Upper lobe of left lung (tissue), 6 donors: ENCODE data around the gene CXCL14. TPM values are rescaled to one million over a fixed set of nuclear protein-coding genes. Genes with fewer than 3 reads are reported as not detected.
A peak's percentile ranks its signal among the peaks of the same experiment; 100 is the strongest.

Experiments
- ATAC-seq, 2 donors: fragments of 200-7000 bp; cut with Tn5 transposase; one replicate each; pipeline ENCODE4 v1.9.1; 2022; ENCODE audit warnings: mild to moderate bottlenecking in 2 of 2, moderate library complexity in 2 of 2; ENCODE audit not compliant: low FRiP score in 2 of 2
- DNase-seq, 2 donors: peaks; one replicate each; pipeline ENCODE4 v3.0.0-alpha.2; 2019 to 2020
- H3K27ac ChIP-seq, 4 donors: fragments of 200-600 bp; sonication (generic); one replicate each; pipeline ENCODE4 v1.5.1; 2016 to 2019
- H3K27me3 ChIP-seq, 4 donors: fragments of 200-600 bp; sonication (generic); one replicate each; pipeline ENCODE4 v1.5.1; 2017 to 2019
- H3K36me3 ChIP-seq, 4 donors: fragments of 200-600 bp; sonication (generic); one replicate each; pipeline ENCODE4 v1.5.1; 2016 to 2019
- H3K4me1 ChIP-seq, 4 donors: fragments of 200-600 bp; sonication (generic); one replicate each; pipeline ENCODE4 v1.5.1; 2018 to 2019
- H3K4me3 ChIP-seq, 4 donors: fragments of 200-600 bp; sonication (generic); one replicate each; pipeline ENCODE4 v1.5.1; 2017 to 2019; ENCODE audit warnings: mild to moderate bottlenecking in 2 of 4, moderate library complexity in 1 of 4
- H3K9me3 ChIP-seq, 4 donors: fragments of 200-600 bp; sonication (generic); one replicate each; pipeline ENCODE4 v1.5.1; 2018 to 2019
- EP300 ChIP-seq, 4 donors: sonication (generic); formaldehyde crosslinking; IDR thresholded peaks; one replicate each; pipeline ENCODE4 v1.5.1; 2017; ENCODE audit warnings: antibody characterized with exemption in 4 of 4, control low read depth in 2 of 4
- POLR2A ChIP-seq, 4 donors: fragments of 450-650 bp; IDR thresholded peaks; one replicate each; pipeline ENCODE4 v1.5.1; 2016 to 2017; ENCODE audit warnings: antibody characterized with exemption in 4 of 4, mild to moderate bottlenecking in 2 of 4
- POLR2AphosphoS5 ChIP-seq, 2 donors: sonication (generic); formaldehyde crosslinking; IDR thresholded peaks; one replicate each; pipeline ENCODE4 v1.5.1; 2017; ENCODE audit warnings: antibody characterized with exemption in 2 of 2
- WGBS, 2 donors: methylation state at CpG; one replicate each; pipeline ENCODE4 v1.1.5; 2017 to 2018; 5-methylcytosine and 5-hydroxymethylcytosine counted together
- total RNA-seq, 6 donors: library from RNA; depleted of rRNA in 4 of 6; stranded (reverse); fragments of >200 nt in 4 of 6; gene quantifications; one replicate each; pipeline versions ENCODE4 v1.1.0 to v1.2.1, GENCODE V29; 2016 to 2021
- TF ChIP-seq, protein P1 (sequence below), 6 experiments: fragments of 450-650 bp in 4 of 6; fragments of 200-600 bp in 2 of 6; sonication (generic) in 2 of 6; IDR thresholded peaks; one replicate each; pipeline ENCODE4 v1.5.1; 2016 to 2019; ENCODE audit warnings: antibody characterized with exemption in 6 of 6
- donor health status: DM: no; HTN: no; CAD: no; lungs with moderate emphysema.
- donor health status: DM: no; HTN: yes; CAD: no; lungs with severe emphysema.

Gene CXCL14
- total RNA-seq, 6 donors from 2014 or later = 0.15 to 5.5 (median 2.4) TPM; not detected in 2

DNA sequence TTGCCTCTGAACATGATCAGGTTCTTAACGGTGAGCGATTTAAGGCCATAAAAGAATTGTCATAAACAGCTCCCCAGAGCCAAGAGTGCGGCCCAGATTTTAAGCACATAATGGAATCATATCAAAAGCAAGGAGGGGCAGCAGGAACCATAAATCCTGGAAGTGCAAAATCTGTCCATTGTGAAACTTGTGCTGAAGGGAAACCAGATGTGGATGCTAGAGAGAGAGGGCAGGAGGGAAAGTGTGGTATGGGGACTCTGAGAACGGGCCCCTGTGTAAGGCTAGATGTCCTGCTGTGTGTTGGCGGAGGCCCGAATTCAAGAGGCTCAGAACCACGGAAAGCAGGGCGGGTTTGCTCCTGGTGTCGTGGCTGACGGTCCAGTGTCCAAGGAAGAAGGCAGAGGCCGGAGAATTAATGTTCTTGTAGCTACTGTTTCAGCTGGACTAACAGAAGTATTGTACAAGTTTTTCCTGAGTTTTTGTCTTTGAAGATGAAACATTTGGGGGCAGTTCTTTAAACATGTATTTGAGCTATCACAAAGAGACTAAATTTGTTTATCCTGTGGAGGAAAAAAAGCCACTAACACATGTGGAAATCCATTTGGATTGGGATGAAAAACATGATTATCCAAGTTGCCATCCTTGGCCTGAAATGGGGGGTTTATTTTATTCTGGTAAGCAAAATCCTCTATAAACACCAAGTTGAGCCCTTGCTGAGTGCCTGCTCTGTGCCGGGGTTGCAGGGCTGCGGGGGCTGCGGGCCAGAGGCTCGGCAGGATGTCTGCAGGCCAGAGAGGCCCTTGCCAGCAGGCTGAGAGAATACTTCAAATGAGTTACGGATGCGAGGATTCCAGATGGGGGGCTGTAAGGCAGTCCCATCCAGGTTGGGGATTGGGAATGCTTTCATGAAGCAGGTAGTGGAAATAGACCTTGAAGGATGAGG is 9.2 kb upstream of the CXCL14 start:
- Histone ChIP-seq H3K36me3 (no peaks in the 10 kb centered on the region), H3K4me1 (no peaks in the 10 kb centered on the region), H3K4me3 (no peak overlapping the region), H3K27ac (no peak overlapping the region), H3K27me3 (no peaks in the 10 kb centered on the region), H3K9me3 (no peaks in the 10 kb centered on the region)
- TF ChIP-seq EP300 (IDR thresholded peaks at IDR 0.05) (no peak), POLR2A (IDR thresholded peaks at IDR 0.05) (no peak), POLR2AphosphoS5 (IDR thresholded peaks at IDR 0.05) (no peak)
- TF ChIP-seq, protein P1, sequence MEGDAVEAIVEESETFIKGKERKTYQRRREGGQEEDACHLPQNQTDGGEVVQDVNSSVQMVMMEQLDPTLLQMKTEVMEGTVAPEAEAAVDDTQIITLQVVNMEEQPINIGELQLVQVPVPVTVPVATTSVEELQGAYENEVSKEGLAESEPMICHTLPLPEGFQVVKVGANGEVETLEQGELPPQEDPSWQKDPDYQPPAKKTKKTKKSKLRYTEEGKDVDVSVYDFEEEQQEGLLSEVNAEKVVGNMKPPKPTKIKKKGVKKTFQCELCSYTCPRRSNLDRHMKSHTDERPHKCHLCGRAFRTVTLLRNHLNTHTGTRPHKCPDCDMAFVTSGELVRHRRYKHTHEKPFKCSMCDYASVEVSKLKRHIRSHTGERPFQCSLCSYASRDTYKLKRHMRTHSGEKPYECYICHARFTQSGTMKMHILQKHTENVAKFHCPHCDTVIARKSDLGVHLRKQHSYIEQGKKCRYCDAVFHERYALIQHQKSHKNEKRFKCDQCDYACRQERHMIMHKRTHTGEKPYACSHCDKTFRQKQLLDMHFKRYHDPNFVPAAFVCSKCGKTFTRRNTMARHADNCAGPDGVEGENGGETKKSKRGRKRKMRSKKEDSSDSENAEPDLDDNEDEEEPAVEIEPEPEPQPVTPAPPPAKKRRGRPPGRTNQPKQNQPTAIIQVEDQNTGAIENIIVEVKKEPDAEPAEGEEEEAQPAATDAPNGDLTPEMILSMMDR (IDR thresholded peaks at IDR 0.05) = no peak
- no peak for ATAC-seq
- peak in 1 of 2 donors; percentile 52 for DNase-seq
- 70 to 71% methylated on average over 17 of the region's 17 CpGs for WGBS, 2 donors

GRCh38 chr5:135584918-135585317 is 6.1 kb upstream of the CXCL14 start:
- Histone ChIP-seq H3K4me1 (no peaks in the 10 kb centered on the region), H3K27ac (no peak overlapping the region), H3K27me3 (no peaks in the 10 kb centered on the region), H3K9me3 (no peaks in the 10 kb centered on the region), H3K4me3 (no peak overlapping the region), H3K36me3 (no peaks in the 10 kb centered on the region)
- 81 to 90% methylated on average over 6 of the region's 6 CpGs for WGBS, 2 donors
- TF ChIP-seq POLR2AphosphoS5 (IDR thresholded peaks at IDR 0.05) (no peak), POLR2A (IDR thresholded peaks at IDR 0.05) (no peak), EP300 (IDR thresholded peaks at IDR 0.05) (no peak)
- TF ChIP-seq, protein P1 (IDR thresholded peaks at IDR 0.05) = no peak
- ATAC-seq (no peak), DNase-seq (no peak)

DNA sequence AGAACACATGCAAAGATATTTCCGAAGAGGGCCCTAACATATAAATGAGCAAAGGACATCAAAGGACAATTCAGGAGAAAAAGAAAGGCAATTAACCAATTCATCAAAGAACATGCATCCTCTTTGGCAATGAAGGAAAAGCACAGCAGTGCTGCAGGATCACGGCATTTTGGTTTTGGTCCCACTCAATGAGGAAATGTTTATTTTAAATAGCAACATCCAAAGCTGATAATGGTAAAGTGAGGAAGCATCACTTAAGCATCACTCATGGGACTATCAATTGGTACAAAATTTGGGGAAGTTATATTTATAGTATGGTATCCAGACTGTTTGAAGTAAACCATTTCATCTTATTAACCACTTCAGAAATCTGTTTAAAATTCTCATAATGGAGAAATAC is 5.5 kb upstream of the CXCL14 start:
- Histone ChIP-seq H3K4me3 (no peak overlapping the region), H3K36me3 (no peaks in the 10 kb centered on the region), H3K27me3 (peaks cover 0 to 5% (median 0%) of the 10 kb centered on the region in 4 donors), H3K27ac (no peak overlapping the region), H3K9me3 (no peaks in the 10 kb centered on the region), H3K4me1 (peaks cover 0 to 3% (median under 1%) of the 10 kb centered on the region in 4 donors)
- WGBS, 2 donors = 71 to 73% methylated on average over 2 of the region's 2 CpGs
- DNase-seq (no peak), ATAC-seq (no peak)
- no peak for TF ChIP-seq EP300 (IDR thresholded peaks at IDR 0.05)
- TF ChIP-seq, protein P1 (IDR thresholded peaks at IDR 0.05) = no peak
- no peak for TF ChIP-seq POLR2A (IDR thresholded peaks at IDR 0.05)
- TF ChIP-seq POLR2AphosphoS5 (IDR thresholded peaks at IDR 0.05) = no peak

GRCh38 chr5:135582099-135582781 is 3.4 kb upstream of the CXCL14 start:
- peaks cover 0 to 18% (median 7%) of the 10 kb centered on the region in 4 donors for H3K27me3 ChIP-seq
- TF ChIP-seq POLR2AphosphoS5 (IDR thresholded peaks at IDR 0.05) (no peak), EP300 (IDR thresholded peaks at IDR 0.05) (no peak), POLR2A (IDR thresholded peaks at IDR 0.05) (no peak)
- TF ChIP-seq, protein P1 (IDR thresholded peaks at IDR 0.05) = no peak
- H3K36me3 ChIP-seq = no peaks in the 10 kb centered on the region
- no peak overlapping the region for H3K27ac ChIP-seq
- DNase-seq = no peak
- WGBS, 2 donors = 63 to 74% methylated on average over 6 of the region's 6 CpGs
- H3K4me1 ChIP-seq = peaks cover 2 to 19% (median 12%) of the 10 kb centered on the region in 4 donors
- no peak overlapping the region for H3K4me3 ChIP-seq
- H3K9me3 ChIP-seq = no peaks in the 10 kb centered on the region
- no peak for ATAC-seq
